Measurements from ENCODE around the gene ZNF485.
A peak's percentile ranks its signal among the peaks of the same experiment; 100 is the strongest.
"Not testable (repeated sequence)": the region's sequence is repeated elsewhere in the genome, so short reads cannot be mapped to it uniquely, and the experiment has no call there.

The ZNF485 gene

GRCh38 chr10:43606323-43607198 is at the start of gene ZNF485:
Gene ZNF485, plus strand, starts transcription at chr10:43606438. Its CDS starts 613 bp downstream, at chr10:43607051.
- DNase-seq = peak; percentile 0 to 56

- no peak for DNase-seq
Observed at GRCh38 chr10:43557214-43557613, 49.0 kb upstream of the ZNF485 start.

GRCh38 chr10:43569681-43570080 is 36.6 kb upstream of the ZNF485 start:
- no peak for DNase-seq

GRCh38 chr10:43570971-43571370 is 35.3 kb upstream of the ZNF485 start:
- no peak for DNase-seq

GRCh38 chr10:43573250-43574000 is 32.8 kb upstream of the ZNF485 start:
- DNase-seq = no peak

- DNase-seq = peak in 1 of 2 experiments; percentile 61
Observed at GRCh38 chr10:43574001-43574892, 32.0 kb upstream of the ZNF485 start, which contains the start of gene ZNF239. Gene ZNF239, minus strand, starts transcription at chr10:43574616. Its CDS starts 16,537 bp downstream, at chr10:43558079.

- no peak for DNase-seq
Observed at GRCh38 chr10:43574906-43575305, 31.3 kb upstream of the ZNF485 start.

- DNase-seq = no peak
Observed at GRCh38 chr10:43576062-43576461, 30.2 kb upstream of the ZNF485 start.

- no peak for DNase-seq
Observed at GRCh38 chr10:43576580-43576979, 29.7 kb upstream of the ZNF485 start.

- DNase-seq = no peak
Observed at GRCh38 chr10:43584051-43584450, 22.2 kb upstream of the ZNF485 start.

- DNase-seq = no peak
Observed at GRCh38 chr10:43585046-43585445, 21.2 kb upstream of the ZNF485 start.

- no peak for DNase-seq
Observed at GRCh38 chr10:43585981-43586729, 20.1 kb upstream of the ZNF485 start.

GRCh38 chr10:43586730-43587115 is 19.5 kb upstream of the ZNF485 start:
- DNase-seq = not testable (repeated sequence)

GRCh38 chr10:43591303-43591904 is 14.8 kb upstream of the ZNF485 start:
- no peak for DNase-seq

GRCh38 chr10:43594944-43595589 is 11.2 kb upstream of the ZNF485 start:
- no peak for DNase-seq

- DNase-seq = no peak
Observed at GRCh38 chr10:43595739-43596298, 10.4 kb upstream of the ZNF485 start.

- no peak for DNase-seq
Observed at GRCh38 chr10:43596546-43596945, 9.7 kb upstream of the ZNF485 start.

- no peak for DNase-seq
Observed at GRCh38 chr10:43598446-43598845, 7.8 kb upstream of the ZNF485 start.

- DNase-seq = no peak
Observed at GRCh38 chr10:43599333-43599732, 6.9 kb upstream of the ZNF485 start.

- DNase-seq = not testable (repeated sequence)
Observed at GRCh38 chr10:43601576-43601975, 4.7 kb upstream of the ZNF485 start.

GRCh38 chr10:43605850-43606322 is 352 bp upstream of the ZNF485 start:
- no peak for DNase-seq

All from cerebellar nuclear complex (tissue), 1 donor.